Glutamatergic neuron (in vitro differentiated cells): ENCODE results near the gene SCRN1. TPM values are rescaled to one million over a fixed set of nuclear protein-coding genes. Genes with fewer than 3 reads are reported as not detected.

Experiments used
- DNase-seq: peaks from one replicate; pipeline ENCODE4 v3.0.0; 2022
- H3K27ac Mint-ChIP-seq: one replicate; pipeline ENCODE4 v1.8.0; 2020; ENCODE audit warnings: mild to moderate bottlenecking, mixed read lengths, inconsistent platforms; ENCODE audit not compliant: unreplicated experiment
- H3K27me3 Mint-ChIP-seq: one replicate; pipeline ENCODE4 v1.8.0; 2020; ENCODE audit warnings: mild to moderate bottlenecking, moderate library complexity, mixed read lengths, inconsistent platforms; ENCODE audit not compliant: unreplicated experiment
- H3K36me3 Mint-ChIP-seq: one replicate; pipeline ENCODE4 v1.8.0; 2020; ENCODE audit warnings: mild to moderate bottlenecking, mixed read lengths, inconsistent platforms; ENCODE audit not compliant: unreplicated experiment
- H3K4me1 Mint-ChIP-seq: one replicate; pipeline ENCODE4 v1.8.0; 2020; ENCODE audit warnings: mild to moderate bottlenecking, low read depth, mixed read lengths, inconsistent platforms; ENCODE audit not compliant: unreplicated experiment
- H3K4me3 Mint-ChIP-seq: one replicate; pipeline ENCODE4 v1.8.0; 2020; ENCODE audit warnings: mild to moderate bottlenecking, mixed read lengths, inconsistent platforms; ENCODE audit not compliant: unreplicated experiment
- H3K9me3 Mint-ChIP-seq: one replicate; pipeline ENCODE4 v1.8.0; 2020; ENCODE audit warnings: mild to moderate bottlenecking, moderate library complexity, mixed read lengths, inconsistent platforms; ENCODE audit not compliant: unreplicated experiment
- total RNA-seq: library from RNA; stranded (reverse); fragmentation: NEBNext Ultra II Directional; extraction: Animal tissue kit (Norgen Biotek cat#: 25700); gene quantifications from one replicate; pipeline ENCODE4 v1.2.1, GENCODE V29; 2021; ENCODE audit not compliant: unreplicated experiment
- TF ChIP-seq, protein P1 (sequence below): fragments of 200-600 bp; sonication (generic); IDR thresholded peaks from one replicate; pipeline ENCODE4 v1.5.0; 2021; ENCODE audit not compliant: partially characterized antibody, unreplicated experiment

Gene SCRN1
- total RNA-seq, 1 donor from 2014 or later = 168 TPM

GRCh38 chr7:30020535-30020934 is 30.9 kb upstream of the SCRN1 start:
- TF ChIP-seq, protein P1, sequence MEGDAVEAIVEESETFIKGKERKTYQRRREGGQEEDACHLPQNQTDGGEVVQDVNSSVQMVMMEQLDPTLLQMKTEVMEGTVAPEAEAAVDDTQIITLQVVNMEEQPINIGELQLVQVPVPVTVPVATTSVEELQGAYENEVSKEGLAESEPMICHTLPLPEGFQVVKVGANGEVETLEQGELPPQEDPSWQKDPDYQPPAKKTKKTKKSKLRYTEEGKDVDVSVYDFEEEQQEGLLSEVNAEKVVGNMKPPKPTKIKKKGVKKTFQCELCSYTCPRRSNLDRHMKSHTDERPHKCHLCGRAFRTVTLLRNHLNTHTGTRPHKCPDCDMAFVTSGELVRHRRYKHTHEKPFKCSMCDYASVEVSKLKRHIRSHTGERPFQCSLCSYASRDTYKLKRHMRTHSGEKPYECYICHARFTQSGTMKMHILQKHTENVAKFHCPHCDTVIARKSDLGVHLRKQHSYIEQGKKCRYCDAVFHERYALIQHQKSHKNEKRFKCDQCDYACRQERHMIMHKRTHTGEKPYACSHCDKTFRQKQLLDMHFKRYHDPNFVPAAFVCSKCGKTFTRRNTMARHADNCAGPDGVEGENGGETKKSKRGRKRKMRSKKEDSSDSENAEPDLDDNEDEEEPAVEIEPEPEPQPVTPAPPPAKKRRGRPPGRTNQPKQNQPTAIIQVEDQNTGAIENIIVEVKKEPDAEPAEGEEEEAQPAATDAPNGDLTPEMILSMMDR = no peak
- H3K27ac Mint-ChIP-seq = no peak overlapping the region
- DNase-seq = no peak
- H3K9me3 Mint-ChIP-seq = no peaks in the 10 kb centered on the region
- H3K27me3 Mint-ChIP-seq = no peaks in the 10 kb centered on the region
- no peak overlapping the region for H3K4me3 Mint-ChIP-seq
- no peaks in the 10 kb centered on the region for H3K4me1 Mint-ChIP-seq
- H3K36me3 Mint-ChIP-seq = no peaks in the 10 kb centered on the region

- TF ChIP-seq, protein P1 = no peak
- H3K27ac Mint-ChIP-seq = no peak overlapping the region
These were observed 30.4 kb upstream of the SCRN1 start for GRCh38 chr7:30019960-30020359.

GRCh38 chr7:30019387-30019786 is 29.8 kb upstream of the SCRN1 start:
- H3K9me3 Mint-ChIP-seq = no peaks in the 10 kb centered on the region
- no peak for DNase-seq
- TF ChIP-seq, protein P1 = no peak
- no peak overlapping the region for H3K27ac Mint-ChIP-seq
- H3K4me1 Mint-ChIP-seq = no peaks in the 10 kb centered on the region
- no peaks in the 10 kb centered on the region for H3K36me3 Mint-ChIP-seq
- no peaks in the 10 kb centered on the region for H3K27me3 Mint-ChIP-seq
- H3K4me3 Mint-ChIP-seq = no peak overlapping the region

More at GRCh38 chr7:30019960-30020359, 30.4 kb upstream of the SCRN1 start:
- no peak for DNase-seq
- no peak overlapping the region for H3K4me3 Mint-ChIP-seq
- no peaks in the 10 kb centered on the region for H3K9me3 Mint-ChIP-seq
- H3K27me3 Mint-ChIP-seq = no peaks in the 10 kb centered on the region
- no peaks in the 10 kb centered on the region for H3K36me3 Mint-ChIP-seq
- no peaks in the 10 kb centered on the region for H3K4me1 Mint-ChIP-seq

- no peaks in the 10 kb centered on the region for H3K36me3 Mint-ChIP-seq
- no peaks in the 10 kb centered on the region for H3K4me1 Mint-ChIP-seq
- no peak overlapping the region for H3K4me3 Mint-ChIP-seq
- no peaks in the 10 kb centered on the region for H3K9me3 Mint-ChIP-seq
- no peak for DNase-seq
- TF ChIP-seq, protein P1 = no peak
- no peaks in the 10 kb centered on the region for H3K27me3 Mint-ChIP-seq
- H3K27ac Mint-ChIP-seq = no peak overlapping the region
These were observed 28.9 kb upstream of the SCRN1 start for GRCh38 chr7:30018451-30018850.

DNA sequence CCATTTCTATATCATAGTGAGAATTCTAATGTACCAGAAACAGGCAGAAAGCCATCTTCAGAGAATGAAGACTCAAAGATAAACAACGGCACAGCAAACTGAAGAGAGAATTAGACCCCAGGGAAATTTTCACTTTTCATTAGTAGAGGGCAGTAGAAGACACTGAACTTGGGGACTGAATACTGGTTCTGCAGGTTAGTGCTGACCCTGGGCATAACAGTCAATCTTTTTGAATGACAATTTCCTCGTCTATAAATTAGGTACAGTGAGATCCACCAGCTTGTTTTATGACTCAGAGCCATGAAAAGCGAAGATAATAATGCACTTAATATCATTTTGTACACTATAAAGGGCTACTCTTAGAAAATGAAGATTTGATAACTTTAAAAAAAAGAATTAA is 23.2 kb upstream of the SCRN1 start:
- no peaks in the 10 kb centered on the region for H3K36me3 Mint-ChIP-seq
- H3K27me3 Mint-ChIP-seq = no peaks in the 10 kb centered on the region
- no peak for DNase-seq
- TF ChIP-seq, protein P1 = no peak
- H3K9me3 Mint-ChIP-seq = no peaks in the 10 kb centered on the region
- no peaks in the 10 kb centered on the region for H3K4me1 Mint-ChIP-seq
- no peak overlapping the region for H3K27ac Mint-ChIP-seq
- no peak overlapping the region for H3K4me3 Mint-ChIP-seq
